Activated T-helper 2 cell treated with anti-CD3 and anti-CD28 coated beads, Interferon-gamma antibody, Interleukin-2, Interleukin-4, amounts not matched to agents 10 μg/mL and 5 μg/mL and 100 μg/mL, durations not matched to agents 14 hours and 24 hours and 36 hours (primary cell): ENCODE results near the gene KIAA0930. TPM values are rescaled to one million over a fixed set of nuclear protein-coding genes. Genes with fewer than 3 reads are reported as not detected.
"Not testable (repeated sequence)": the region's sequence is repeated elsewhere in the genome, so short reads cannot be mapped to it uniquely, and the experiment has no call there.

Experiments
- DNase-seq: peaks from one replicate; pipeline ENCODE4 v3.0.0; 2021; ENCODE audit warnings: low spot score
- H3K27ac Mint-ChIP-seq: one replicate; pipeline ENCODE4 v1.8.0; 2021; ENCODE audit warnings: mixed read lengths
- H3K27me3 Mint-ChIP-seq: one replicate; pipeline ENCODE4 v1.8.0; 2021; ENCODE audit warnings: low read depth, mixed read lengths
- H3K36me3 Mint-ChIP-seq: one replicate; pipeline ENCODE4 v1.8.0; 2021; ENCODE audit warnings: low read depth, mixed read lengths
- H3K4me1 Mint-ChIP-seq: one replicate; pipeline ENCODE4 v1.8.0; 2021; ENCODE audit warnings: low read depth, mixed read lengths
- H3K4me3 Mint-ChIP-seq: one replicate; pipeline ENCODE4 v1.8.0; 2021; ENCODE audit warnings: low read depth, mild to moderate bottlenecking, moderate library complexity, mixed read lengths
- H3K9me3 Mint-ChIP-seq: one replicate; pipeline ENCODE4 v1.8.0; 2021; ENCODE audit warnings: mixed read lengths
- intact Hi-C: fragments of 100-400 bp; cut with micrococcal nuclease; formaldehyde crosslinking; loops from one replicate; pipeline ENCODE4 v1.15.1; 2023
- total RNA-seq: library from RNA; stranded (reverse); gene quantifications from 2 replicates; pipeline ENCODE4 v1.2.3, GENCODE V29; 2022

KIAA0930 gene
- total RNA-seq, 1 donor from 2014 or later = 45.2 TPM

DNA sequence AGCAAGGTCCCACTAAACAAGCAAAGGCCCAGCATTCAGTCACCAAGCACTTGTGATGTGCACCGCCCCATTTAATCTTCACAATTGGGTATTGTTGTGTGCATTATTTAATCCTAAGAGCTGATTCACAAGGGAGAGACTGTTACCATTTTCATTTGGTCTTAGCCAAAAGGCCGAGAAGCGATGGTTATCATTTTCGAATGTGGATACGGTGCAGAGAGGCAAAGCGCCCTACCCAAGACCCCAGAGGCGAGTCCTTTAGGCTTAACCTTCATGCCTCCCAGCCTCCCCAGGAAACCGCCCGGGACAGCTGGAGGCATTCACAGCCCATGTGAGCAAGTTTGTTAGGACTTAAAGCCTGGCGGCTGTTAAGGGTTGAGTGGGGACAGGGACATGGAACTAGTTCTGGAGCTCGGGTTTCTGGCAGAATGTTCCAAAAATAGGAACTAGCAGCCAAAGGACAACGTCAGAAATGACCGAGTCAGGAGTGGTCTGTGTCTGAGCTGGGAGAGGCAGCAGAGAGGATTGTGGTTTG, 31.0 kb upstream of the KIAA0930 start:
- intact Hi-C loops = no loop called here
- H3K27ac Mint-ChIP-seq = no peak overlapping the region
- no peaks in the 10 kb centered on the region for H3K9me3 Mint-ChIP-seq
- no peak overlapping the region for H3K4me3 Mint-ChIP-seq
- H3K4me1 Mint-ChIP-seq = peaks cover 5% of the 10 kb centered on the region
- H3K36me3 Mint-ChIP-seq = no peaks in the 10 kb centered on the region
- H3K27me3 Mint-ChIP-seq = peaks cover 19% of the 10 kb centered on the region
- no peak for DNase-seq

DNA sequence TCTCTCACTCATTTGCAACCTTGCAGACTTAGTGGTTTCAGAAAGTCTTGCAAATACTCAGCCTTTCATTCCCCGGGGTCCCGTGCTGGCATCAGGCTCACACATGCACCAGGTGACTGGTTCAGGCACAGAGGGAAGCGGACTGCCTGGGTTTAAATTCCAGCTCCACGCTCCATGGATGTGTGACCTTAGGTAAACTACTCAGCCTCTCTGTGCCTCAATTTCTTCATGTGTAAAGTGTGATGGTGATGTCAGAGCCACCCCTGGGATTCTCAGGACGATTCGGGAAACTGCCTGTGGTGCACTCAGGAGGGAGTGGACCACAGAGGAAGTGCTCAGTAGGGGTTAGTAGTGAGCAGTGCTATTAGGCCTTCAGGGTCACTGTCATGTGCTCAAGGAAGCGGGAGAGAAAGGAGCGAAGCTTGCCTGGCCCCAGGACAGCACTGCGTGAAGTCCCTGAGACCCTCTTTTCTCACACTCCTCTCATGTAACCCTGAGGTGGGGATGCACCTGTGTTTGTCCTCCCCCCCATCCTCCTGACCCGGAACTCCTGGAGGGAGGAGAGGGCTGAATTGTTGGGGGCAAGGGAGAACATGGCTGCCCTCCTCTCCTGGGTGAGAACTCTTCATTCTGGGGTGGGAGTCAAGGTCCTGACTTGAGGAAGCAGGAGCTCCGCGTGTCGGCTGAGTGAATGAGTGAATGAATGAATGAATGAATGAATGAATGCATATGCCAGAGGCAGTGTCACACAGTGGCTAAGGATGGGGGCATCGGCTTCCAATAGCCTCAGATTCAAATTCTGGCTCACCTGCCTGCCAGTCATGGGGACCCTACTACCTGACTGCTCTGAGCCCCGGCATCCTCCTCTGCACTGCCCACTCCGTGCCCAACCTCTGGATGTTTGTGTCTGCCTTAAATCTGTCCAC, 29.7 kb upstream of the KIAA0930 start:
- H3K27ac Mint-ChIP-seq = no peak overlapping the region
- DNase-seq = no peak
- peaks cover 26% of the 10 kb centered on the region for H3K27me3 Mint-ChIP-seq
- H3K4me1 Mint-ChIP-seq = peaks cover 5% of the 10 kb centered on the region
- no peaks in the 10 kb centered on the region for H3K36me3 Mint-ChIP-seq
- intact Hi-C loops = no loop called here
- H3K4me3 Mint-ChIP-seq = no peak overlapping the region
- no peaks in the 10 kb centered on the region for H3K9me3 Mint-ChIP-seq

GRCh38 chr22:45268958-45269844, 28.5 kb upstream of the KIAA0930 start:
- Mint-ChIP-seq H3K9me3 (no peaks in the 10 kb centered on the region), H3K4me1 (peaks cover 5% of the 10 kb centered on the region), H3K27ac (peak overlapping the region; percentile 64), H3K27me3 (peaks cover 24% of the 10 kb centered on the region), H3K4me3 (peak overlapping the region; percentile 77), H3K36me3 (no peaks in the 10 kb centered on the region)
- peak; percentile 80 for DNase-seq
- intact Hi-C loops = loop anchor here (1.0 to 10.0 kb wide), 2 partner anchors 166 to 286 kb away; no protein-coding TSS in a partner anchor

DNA sequence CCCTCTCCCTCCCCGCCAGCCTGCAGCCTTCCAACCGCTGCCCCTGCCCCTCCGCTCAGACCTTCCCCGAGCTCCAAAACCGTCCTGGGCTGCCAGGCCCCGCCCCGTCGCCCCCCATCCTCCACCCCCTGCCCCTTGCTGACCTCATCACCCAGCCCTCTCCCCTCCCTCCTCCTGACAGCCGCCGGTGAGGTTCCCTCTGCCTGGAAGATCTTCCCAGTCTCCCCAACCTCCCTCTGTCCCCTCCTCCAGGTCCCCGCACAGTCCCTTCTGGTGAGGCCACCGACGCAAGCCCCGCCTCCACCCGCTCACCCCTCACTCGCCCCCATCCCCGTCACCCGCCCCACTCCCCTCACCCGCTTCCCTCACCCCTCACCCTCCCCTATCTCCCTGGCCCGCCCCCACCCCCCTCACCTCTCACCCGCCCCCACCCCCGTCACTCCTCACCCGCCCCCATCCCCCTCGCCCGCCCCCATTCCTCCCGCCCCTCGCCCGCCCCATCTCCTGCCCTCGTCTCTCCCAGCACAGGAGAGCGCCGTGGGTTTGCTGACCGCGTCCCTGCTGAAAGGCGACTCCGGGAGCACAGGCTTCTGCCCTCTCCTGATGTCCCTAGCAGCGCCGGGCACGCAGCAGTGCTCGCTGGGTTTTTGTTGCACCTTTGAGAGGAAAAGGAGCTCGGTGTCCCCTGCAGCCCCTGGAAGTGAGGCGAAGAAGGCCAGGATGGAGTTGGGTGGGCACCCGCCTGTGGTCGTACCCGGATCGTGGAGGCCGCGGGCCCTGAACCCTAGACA, 27.7 kb upstream of the KIAA0930 start:
- no peaks in the 10 kb centered on the region for H3K9me3 Mint-ChIP-seq
- DNase-seq = no peak
- H3K4me1 Mint-ChIP-seq = peaks cover 5% of the 10 kb centered on the region
- H3K36me3 Mint-ChIP-seq = no peaks in the 10 kb centered on the region
- intact Hi-C loops = loop anchor here (10.0 kb wide), 1 partner anchor 286 kb away; no protein-coding TSS in a partner anchor
- peak overlapping the region; percentile 77 for H3K4me3 Mint-ChIP-seq
- peaks cover 31% of the 10 kb centered on the region for H3K27me3 Mint-ChIP-seq
- no peak overlapping the region for H3K27ac Mint-ChIP-seq

DNA sequence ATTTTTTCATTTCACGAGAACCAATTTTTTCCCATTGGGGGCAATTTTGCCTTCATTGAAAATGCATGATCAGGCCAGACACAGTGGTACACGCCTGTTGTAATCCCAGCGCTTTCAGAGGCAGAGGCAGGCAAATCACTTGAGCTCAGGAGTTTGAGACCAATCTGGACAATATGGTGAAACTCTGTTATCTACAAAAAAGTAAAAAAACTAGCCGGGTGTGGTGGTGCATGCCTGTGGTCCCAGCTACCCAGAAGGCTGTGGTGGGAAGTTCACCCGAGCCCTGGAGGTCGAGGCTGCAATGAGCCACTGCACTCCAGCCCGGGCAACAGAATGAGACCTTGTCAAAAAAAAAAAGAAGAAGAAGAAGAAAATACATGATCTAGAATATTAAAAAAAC, 24.8 kb upstream of the KIAA0930 start:
- no peaks in the 10 kb centered on the region for H3K36me3 Mint-ChIP-seq
- H3K4me3 Mint-ChIP-seq = no peak overlapping the region
- no peak overlapping the region for H3K27ac Mint-ChIP-seq
- H3K9me3 Mint-ChIP-seq = no peaks in the 10 kb centered on the region
- peaks cover 5% of the 10 kb centered on the region for H3K4me1 Mint-ChIP-seq
- intact Hi-C loops = loop anchor here (10.0 kb wide), 1 partner anchor 289 kb away; no protein-coding TSS in a partner anchor
- H3K27me3 Mint-ChIP-seq = peaks cover 30% of the 10 kb centered on the region
- no peak for DNase-seq

GRCh38 chr22:45263463-45264269, 23.0 kb upstream of the KIAA0930 start:
- Mint-ChIP-seq H3K36me3 (no peaks in the 10 kb centered on the region), H3K4me3 (no peak overlapping the region), H3K27me3 (peaks cover 23% of the 10 kb centered on the region), H3K27ac (no peak overlapping the region), H3K4me1 (peaks cover 2% of the 10 kb centered on the region), H3K9me3 (no peaks in the 10 kb centered on the region)
- intact Hi-C loops = loop anchor here (10.0 kb wide), 1 partner anchor 291 kb away; no protein-coding TSS in a partner anchor
- DNase-seq = no peak

DNA sequence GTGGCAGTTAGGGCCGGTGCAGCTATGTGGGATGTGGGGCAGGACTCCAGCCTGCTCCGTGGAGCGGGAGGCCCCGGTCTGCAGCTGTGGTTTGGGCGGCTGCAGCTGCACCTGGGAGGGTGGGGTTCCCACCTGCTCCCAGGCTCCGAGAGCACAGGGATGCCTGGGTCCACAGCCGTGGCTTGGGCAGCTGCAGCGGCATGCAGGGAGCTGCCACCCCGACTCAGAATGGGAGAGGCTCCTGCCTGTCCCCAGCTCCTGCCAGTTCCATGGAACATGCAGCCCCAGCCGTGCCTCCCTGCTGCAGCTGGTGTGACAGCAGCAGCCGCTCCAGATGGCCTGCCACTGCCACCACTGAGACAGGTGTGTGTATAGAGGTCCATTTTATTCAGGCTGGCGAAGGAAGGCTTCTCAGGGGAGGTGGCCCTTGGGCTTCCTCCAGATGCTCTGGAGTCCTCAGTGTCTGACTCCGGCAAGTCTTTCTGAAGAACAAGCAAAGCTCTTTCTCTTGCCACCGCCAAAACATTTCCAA, 22.3 kb upstream of the KIAA0930 start:
- no peak for DNase-seq
- no peaks in the 10 kb centered on the region for H3K9me3 Mint-ChIP-seq
- intact Hi-C loops = loop anchor here (10.0 kb wide), 1 partner anchor 292 kb away; no protein-coding TSS in a partner anchor
- H3K4me1 Mint-ChIP-seq = no peaks in the 10 kb centered on the region
- peaks cover 23% of the 10 kb centered on the region for H3K27me3 Mint-ChIP-seq
- H3K27ac Mint-ChIP-seq = no peak overlapping the region
- no peak overlapping the region for H3K4me3 Mint-ChIP-seq
- H3K36me3 Mint-ChIP-seq = no peaks in the 10 kb centered on the region

DNA sequence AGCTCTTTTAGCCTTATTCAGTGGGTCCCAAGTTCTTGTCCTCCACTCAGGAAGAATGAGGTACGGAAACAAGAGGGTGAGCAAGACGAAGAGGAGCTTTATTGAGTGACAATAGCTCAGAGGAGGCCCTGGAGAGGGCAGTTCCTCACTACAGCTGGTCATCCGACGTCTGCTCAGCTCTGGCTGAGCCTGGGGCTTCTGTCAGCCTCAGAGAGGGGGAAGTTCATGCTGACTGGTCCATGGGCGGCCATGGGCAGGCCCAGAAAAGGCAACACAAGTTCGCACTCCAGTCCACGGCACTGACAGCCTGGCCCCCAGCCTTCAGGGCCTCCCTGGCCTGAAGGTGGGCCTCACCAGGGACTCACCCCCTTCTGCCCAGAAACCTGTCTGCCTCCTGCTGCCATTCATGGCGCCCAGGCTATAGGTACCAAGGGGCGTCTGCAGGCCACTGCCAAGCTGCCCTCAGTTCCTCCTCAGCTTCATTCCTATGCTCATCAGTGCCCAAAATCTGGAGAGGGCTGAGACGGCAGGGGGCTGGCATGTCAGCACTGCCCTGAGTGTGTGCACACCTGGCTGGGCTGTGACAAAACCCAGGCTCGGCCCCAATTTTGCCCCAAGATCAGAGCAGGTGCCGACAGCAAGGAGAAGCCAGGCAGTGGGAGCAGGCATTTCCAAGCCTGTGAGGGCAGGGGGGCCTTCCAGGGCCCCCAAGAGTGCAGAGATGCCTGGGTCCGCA, 21.7 kb upstream of the KIAA0930 start:
- Mint-ChIP-seq H3K4me3 (no peak overlapping the region), H3K4me1 (no peaks in the 10 kb centered on the region), H3K9me3 (no peaks in the 10 kb centered on the region), H3K36me3 (no peaks in the 10 kb centered on the region), H3K27ac (no peak overlapping the region), H3K27me3 (peaks cover 22% of the 10 kb centered on the region)
- intact Hi-C loops = loop anchor here (10.0 kb wide), 1 partner anchor 292 kb away; no protein-coding TSS in a partner anchor
- no peak for DNase-seq

GRCh38 chr22:45261407-45262088, 20.9 kb upstream of the KIAA0930 start:
- Mint-ChIP-seq H3K36me3 (no peaks in the 10 kb centered on the region), H3K27me3 (peaks cover 17% of the 10 kb centered on the region), H3K27ac (no peak overlapping the region), H3K4me1 (no peaks in the 10 kb centered on the region), H3K4me3 (no peak overlapping the region), H3K9me3 (no peaks in the 10 kb centered on the region)
- no peak for DNase-seq
- intact Hi-C loops = loop anchor here (10.0 kb wide), 1 partner anchor 293 kb away; no protein-coding TSS in a partner anchor

DNA sequence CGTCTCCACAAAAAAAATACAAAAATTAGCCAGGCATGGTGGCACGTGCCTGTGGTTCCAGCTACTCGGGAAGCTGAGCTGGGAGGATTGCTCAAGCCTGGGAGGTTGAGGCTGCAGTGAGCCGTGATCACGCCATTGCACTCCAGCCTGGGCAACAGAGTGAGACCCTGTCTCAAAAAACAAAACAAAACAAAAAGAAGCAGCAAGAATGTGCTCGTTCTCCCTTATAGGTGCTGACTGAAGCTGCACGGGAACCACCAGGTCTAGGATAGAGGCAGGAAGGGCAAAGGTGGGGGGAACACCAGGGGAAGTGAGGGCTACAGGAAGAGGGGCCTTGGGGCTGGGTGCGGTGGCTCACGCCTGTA, 19.7 kb upstream of the KIAA0930 start:
- H3K4me1 Mint-ChIP-seq, H3K36me3 Mint-ChIP-seq, H3K27ac Mint-ChIP-seq, H3K4me3 Mint-ChIP-seq, DNase-seq, H3K9me3 Mint-ChIP-seq: not testable (repeated sequence)
- intact Hi-C loops = loop anchor here (10.0 kb wide), 1 partner anchor 294 kb away; no protein-coding TSS in a partner anchor
- peaks cover 12% of the 10 kb centered on the region for H3K27me3 Mint-ChIP-seq
